Cerebellar nuclear complex (tissue), 1 donor: ENCODE results near the gene EVA1C.
"Not testable (repeated sequence)": the region's sequence is repeated elsewhere in the genome, so short reads cannot be mapped to it uniquely, and the experiment has no call there.

Source experiments
- DNase-seq, 2 experiments: peaks; one replicate each; lab custom pipeline; 2025; lab: John Stamatoyannopoulos, UW

Gene EVA1C

DNA sequence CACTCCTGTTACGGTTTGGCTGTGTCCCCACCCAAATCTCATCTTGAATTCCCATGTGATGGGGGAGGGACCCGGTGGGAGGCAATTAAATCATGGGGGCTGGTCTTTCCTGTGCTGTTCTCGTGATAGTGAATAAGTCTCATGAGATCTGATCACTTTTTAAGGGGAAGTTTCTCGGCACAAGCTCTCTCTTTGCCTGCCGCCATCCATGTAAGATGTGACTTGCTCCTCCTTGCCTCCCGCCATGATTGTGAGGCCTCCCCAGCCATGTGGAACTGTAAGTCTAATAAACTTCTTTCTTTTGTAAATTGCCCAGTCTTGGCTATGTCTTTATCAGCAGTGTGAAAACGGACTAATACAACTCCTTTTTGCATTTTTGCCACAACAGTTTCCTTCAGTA lies 118.3 kb downstream of the EVA1C start:
- not testable (repeated sequence) for DNase-seq

DNA sequence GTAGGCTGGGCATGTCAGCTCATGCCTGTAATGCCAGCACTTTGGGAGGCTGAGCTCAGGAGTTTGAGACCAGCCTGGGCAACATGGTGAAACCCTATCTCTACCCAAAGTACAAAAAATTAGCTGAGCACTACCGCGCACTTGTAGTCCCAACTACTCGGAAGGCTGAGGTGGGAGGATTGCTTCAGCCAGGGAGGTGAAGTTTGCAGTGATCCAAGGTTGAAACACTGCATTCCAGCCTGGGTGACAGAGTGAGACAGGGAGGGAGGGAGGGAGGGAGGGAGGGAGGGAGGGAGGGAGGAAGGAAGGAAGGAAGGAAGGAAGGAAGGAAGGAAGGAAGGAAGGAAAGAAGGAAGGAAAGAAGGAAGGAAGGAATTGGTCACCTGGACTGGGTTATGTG lies 119.1 kb downstream of the EVA1C start:
- DNase-seq, result not testable (repeated sequence)

GRCh38 chr21:32532636-32533035 lies 120.1 kb downstream of the EVA1C start:
- DNase-seq, result no peak

DNA sequence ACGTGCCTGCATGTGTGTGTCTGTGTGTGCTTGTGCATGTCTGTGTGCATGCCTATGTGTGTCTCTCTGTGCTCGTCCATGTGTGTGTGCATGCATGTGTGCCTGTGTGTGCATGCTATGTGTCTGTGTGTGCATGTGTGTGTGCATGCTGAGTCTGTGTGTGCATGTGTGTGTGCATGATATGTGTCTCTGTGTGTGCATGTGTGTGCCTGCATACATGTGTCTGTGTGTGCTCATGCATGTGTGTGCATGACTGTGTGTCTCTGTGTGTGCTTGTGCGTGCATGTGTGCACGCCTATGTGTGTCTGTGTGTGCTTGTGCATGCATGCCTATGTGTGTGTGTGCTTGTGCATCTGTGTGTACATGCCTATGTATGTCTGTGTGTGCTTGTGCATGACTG lies 120.5 kb downstream of the EVA1C start:
- DNase-seq, result no peak

DNA sequence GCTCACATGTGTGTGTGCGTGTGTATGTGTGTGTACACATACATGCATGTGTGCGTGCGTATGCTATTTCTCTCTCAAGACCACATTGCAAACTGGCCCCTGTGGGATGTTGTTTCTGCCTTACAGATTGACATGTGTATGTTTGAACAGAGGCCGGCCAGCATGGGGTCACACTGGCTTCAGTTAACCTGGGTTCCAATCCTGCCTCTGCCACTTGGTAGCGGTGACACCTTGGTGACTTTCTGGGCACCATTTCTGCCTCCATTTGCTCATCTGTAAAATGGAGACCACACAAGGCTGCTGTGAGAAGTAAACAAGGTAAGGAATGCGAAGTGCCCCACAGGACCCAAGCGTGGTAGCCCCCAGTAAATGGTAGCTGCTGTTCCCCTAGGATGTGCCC lies 121.1 kb downstream of the EVA1C start:
- no peak for DNase-seq

DNA sequence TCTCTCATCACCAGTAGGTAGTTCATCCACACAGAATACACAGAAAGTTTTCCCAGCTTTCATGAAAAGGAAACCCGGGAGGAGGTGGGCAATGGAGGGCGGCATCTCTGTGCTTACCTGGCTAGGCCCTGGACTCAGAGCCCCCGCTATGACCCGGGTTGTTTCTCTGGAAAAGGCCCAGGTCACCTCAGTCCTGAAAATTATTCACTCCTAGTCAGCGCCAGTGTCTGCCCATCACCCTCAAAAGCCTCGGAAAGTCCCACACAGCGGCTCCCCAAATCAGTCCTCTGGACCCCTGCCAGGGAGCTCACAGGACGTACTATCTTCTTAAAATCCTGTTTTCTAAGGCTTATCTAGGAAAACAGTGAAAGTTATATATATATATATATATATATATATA lies 121.6 kb downstream of the EVA1C start:
- no peak for DNase-seq

GRCh38 chr21:32535612-32536011 lies 123.1 kb downstream of the EVA1C start:
- no peak for DNase-seq

DNA sequence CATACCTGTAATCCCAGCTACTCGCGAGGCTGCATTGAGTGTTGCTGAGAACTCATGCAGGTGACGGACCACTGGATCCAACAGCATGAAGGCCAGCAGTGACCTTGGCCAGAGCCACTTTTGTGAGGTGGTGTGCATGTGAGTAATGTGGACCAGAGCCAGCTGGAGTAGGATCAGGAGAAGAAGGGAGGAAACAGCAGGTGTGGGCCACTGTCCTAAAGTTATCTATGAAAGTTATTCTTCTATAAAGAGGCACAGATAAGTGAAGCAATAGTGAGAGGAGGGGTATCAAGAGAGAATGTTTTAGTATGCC lies 125.0 kb downstream of the EVA1C start:
- DNase-seq, result no peak

- DNase-seq, result no peak
These were observed 125.8 kb downstream of the EVA1C start for GRCh38 chr21:32538147-32538792.

DNA sequence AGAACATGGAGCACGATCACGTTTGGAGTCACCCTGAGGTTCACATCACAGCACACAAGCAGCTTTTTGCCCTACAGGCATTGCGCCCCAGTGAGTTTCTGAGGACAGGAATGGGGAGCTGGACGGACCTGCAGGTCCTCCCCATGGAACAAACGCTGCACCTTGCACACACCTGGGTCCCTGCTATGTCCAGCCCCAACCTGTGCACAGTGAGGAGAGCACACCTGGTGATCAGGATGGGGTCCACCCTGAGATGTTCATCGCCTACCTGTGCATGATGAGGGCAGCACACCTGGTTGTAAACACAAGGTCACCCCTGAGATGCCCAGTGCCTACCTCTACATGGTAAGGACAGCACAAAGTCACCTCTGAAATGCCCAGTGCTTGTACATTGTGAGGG lies 126.9 kb downstream of the EVA1C start:
- no peak for DNase-seq

DNA sequence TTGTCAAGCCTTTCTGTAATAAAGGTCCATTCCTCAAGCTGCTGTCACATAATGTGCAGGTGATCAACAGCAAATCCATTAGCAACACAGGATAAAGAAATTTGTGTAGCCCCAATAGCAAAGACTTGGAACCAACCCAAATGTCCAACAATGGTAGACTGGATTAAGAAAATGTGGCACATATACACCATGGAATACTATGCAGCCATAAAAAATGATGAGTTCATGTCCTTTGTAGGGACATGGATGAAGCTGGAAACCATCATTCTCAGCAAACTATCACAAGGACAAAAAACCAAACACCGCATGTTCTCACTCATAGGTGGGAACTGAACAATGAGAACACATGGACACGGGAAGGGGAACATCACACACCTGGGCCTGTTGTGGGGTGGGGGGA lies 130.6 kb downstream of the EVA1C start:
- DNase-seq, result not testable (repeated sequence)

DNA sequence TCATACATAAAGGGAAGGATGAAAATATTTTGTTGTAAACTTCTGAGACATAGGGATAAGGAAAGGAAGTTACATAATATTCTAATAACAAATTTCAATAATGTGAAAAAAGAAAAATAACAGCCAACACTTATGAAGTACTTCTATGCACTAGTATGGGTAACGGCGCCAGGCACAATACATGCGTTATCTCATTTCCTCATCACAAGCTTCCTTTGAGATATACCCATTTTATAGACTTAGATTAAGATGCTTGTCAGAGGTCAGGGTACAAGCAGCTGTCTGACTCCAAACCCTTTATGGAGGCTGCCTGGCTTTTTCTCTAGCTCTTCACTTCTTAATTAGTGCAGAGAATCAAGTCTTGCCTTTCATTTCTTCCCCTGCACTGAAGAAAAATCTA lies 131.5 kb downstream of the EVA1C start:
- DNase-seq, result no peak

GRCh38 chr21:32544697-32545096 lies 132.2 kb downstream of the EVA1C start:
- DNase-seq, result no peak

DNA sequence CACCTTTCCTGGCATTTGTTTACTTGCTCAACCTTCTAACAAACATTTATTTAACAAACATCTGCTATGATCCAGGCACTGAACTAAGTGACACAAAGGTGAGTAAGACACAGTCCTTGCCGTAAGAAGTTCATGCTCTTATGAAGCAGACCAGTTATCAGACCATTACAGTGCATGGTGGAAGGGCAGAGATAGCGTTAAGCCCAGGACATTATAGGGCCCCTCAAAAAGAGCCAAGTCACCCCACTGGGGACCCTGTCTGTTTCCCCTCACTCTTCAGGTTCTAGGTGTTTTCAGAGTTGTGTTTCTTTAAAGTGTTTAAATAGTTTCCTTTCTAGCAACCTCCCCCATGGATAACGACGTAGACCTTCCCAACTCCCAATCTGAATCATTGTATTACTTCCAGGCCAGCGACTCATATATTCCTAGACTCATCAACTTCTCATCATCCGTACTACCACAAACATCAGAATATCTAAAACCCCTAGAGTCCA lies 133.5 kb downstream of the EVA1C start:
- no peak for DNase-seq

DNA sequence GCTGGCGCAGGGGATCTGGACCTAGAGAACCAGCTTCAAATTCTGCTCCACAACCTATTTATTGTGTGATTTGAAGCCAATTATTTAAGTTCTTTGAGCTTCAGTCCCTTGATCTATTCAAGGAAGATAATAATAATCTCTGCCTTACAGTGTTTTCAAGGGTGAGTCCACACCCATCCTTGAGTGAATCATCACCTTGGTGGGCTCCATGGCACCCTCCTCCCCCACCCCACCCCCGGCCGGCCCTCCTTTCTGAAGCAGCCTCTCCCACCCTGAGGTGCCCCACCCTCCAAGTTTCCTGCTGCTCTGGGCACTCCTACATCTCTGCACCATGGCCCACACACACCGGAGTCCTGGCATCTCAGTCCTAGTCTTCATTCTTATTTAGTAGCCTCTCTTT lies 134.5 kb downstream of the EVA1C start:
- DNase-seq, result no peak

DNA sequence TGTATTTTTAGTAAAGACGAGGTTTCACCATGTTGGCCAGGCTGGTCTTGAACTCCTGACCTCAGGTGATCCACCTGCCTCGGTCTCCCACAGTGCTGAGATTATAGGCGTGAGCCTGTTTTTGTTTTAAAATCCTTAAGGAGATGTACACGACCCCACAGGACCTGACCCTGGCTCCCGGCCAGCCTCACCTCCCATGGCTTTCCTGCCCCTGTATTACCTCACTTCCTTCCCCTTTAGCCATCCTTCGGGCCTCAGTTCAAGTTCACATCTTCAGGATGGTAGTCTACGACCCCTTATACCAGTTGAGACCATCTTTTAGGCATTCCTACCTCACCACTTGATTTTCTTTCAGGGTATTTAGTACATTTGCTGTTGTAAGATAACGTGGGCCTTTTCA lies 136.5 kb downstream of the EVA1C start:
- DNase-seq, result no peak

- DNase-seq, result no peak
These were observed 136.9 kb downstream of the EVA1C start for GRCh38 chr21:32549440-32549839.

DNA sequence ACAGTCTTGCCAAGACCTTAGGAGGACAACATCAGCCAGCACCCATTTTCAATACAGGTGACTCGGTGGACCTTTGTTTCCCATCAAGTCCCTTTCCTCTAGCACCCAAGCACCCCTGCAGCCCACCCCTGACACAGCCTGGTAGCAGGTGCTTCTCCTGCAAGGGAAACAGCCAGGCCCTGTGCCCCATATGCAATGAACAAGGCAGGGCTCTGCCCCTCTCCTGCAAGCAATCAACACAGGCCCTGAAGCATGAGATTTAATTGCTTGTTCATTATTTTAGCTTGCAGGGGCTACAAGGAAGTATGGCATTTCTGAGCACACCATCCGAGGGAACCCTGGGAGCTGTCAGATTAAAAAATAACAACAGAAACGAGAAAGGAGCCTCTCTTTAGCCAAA lies 137.4 kb downstream of the EVA1C start:
- DNase-seq, result no peak

DNA sequence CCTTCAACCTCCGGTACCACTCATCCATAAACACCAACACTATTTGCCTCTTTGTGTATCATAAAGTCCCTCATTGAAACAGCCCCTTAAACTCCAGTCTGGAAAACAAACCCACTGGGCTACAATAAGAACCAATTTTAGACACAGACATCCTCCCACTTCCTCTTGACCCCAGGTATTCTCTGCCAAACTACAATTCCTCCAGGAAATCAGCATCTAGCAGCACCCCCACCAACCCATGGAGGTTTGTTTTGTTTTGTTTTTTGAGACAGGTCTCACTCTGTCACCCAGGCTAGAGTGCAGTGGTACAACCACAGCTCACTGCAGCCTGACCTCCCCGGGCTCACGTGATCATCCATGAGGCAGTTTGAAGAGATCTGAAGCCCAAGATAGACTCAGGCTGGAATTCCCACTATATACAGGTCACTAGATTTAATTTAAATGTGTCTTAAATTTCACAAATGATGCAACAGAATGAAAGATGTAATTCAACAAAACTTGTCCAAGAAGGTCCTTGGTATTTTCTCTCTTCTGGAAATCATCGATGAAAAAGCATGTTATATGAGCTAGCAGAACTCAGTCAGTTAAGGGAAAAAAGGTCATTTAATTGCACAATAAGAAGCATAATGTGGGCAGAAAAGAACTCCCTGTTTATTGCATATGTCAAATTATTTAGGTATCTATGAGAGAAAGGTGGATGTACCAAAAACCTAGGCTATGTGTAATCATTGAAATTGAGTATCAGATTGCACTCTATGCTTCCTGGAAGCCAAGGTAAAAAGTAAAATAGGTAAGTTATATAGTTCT lies 142.5 kb downstream of the EVA1C start:
- DNase-seq, result no peak

- DNase-seq, result no peak
These were observed 145.6 kb downstream of the EVA1C start for GRCh38 chr21:32558106-32558505.

- DNase-seq, result no peak
These were observed 146.6 kb downstream of the EVA1C start for GRCh38 chr21:32559006-32559610.

DNA sequence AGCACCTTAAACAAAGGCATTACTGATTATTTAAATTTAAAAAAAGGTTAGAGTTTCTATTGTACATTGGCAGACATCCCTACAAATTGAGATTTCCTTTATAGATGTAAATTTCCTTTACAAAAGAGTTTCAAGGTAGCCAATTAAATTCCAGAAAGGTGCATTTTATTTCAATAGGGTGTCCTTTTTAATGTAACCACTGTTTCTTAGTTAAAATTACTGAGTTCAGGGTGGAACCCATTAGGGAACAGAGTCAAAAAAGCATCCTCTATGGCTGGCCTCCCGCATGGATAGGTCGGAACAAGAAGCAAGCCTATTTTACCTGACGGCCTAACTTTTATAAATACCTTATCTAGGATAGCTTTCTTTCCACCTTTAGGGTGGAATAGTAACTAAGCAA lies 148.4 kb downstream of the EVA1C start:
- no peak for DNase-seq

DNA sequence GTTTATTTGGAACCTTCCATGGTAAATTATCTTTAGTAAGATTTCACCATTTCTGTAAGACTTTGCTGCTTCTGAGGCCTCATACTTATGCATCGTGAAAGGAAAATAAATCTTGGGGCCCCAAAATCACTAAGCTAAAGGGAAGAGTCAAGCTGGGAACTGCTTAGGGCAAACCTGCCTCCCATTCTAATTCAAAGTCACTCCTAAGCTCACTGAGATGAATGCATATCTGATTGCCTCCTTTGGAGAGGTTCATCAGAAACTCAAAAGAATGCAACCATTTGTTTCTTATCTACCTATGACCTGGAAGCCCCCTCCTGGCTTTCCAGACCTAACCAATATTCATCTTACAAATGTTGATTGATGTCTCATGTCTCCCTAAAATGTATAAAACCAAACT lies 149.0 kb downstream of the EVA1C start:
- not testable (repeated sequence) for DNase-seq
